Chondrocyte (in vitro differentiated cells): ENCODE measurements around the gene AKAP7. TPM values are rescaled to one million over a fixed set of nuclear protein-coding genes. Genes with fewer than 3 reads are reported as not detected.

Source experiments
- DNase-seq: peaks from one replicate; pipeline ENCODE4 v3.0.0; 2021; ENCODE audit warnings: mixed read lengths, low spot score
- H3K27ac Mint-ChIP-seq: one replicate; pipeline ENCODE4 v1.8.0; 2021; ENCODE audit warnings: mild to moderate bottlenecking, moderate library complexity, mixed read lengths; ENCODE audit not compliant: unreplicated experiment
- H3K27me3 Mint-ChIP-seq: 2 replicates; pipeline ENCODE4 v1.8.0; 2021; ENCODE audit warnings: low read depth, mixed read lengths
- H3K36me3 Mint-ChIP-seq: 2 replicates; pipeline ENCODE4 v1.8.0; 2021; ENCODE audit warnings: low read depth, mixed read lengths
- H3K4me1 Mint-ChIP-seq: 2 replicates; pipeline ENCODE4 v1.8.0; 2021; ENCODE audit warnings: low read depth, mild to moderate bottlenecking, mixed read lengths
- H3K4me3 Mint-ChIP-seq: one replicate; pipeline ENCODE4 v1.8.0; 2021; ENCODE audit warnings: mild to moderate bottlenecking, moderate library complexity, mixed read lengths; ENCODE audit not compliant: unreplicated experiment
- H3K9me3 Mint-ChIP-seq: 2 replicates; pipeline ENCODE4 v1.8.0; 2021; ENCODE audit warnings: low read depth, mixed read lengths
- total RNA-seq: library from RNA; stranded (reverse); gene quantifications from 3 replicates; pipeline ENCODE4 v1.2.1, GENCODE V29; 2021
- TF ChIP-seq, protein P1 (sequence below): fragments of 200-600 bp; sonication (generic); IDR thresholded peaks from 2 replicates; pipeline ENCODE4 v1.5.0; 2021; ENCODE audit warnings: antibody characterized with exemption, mild to moderate bottlenecking, moderate library complexity

The AKAP7 gene
- total RNA-seq, 1 donor from 2014 or later, result 5.0 TPM

DNA sequence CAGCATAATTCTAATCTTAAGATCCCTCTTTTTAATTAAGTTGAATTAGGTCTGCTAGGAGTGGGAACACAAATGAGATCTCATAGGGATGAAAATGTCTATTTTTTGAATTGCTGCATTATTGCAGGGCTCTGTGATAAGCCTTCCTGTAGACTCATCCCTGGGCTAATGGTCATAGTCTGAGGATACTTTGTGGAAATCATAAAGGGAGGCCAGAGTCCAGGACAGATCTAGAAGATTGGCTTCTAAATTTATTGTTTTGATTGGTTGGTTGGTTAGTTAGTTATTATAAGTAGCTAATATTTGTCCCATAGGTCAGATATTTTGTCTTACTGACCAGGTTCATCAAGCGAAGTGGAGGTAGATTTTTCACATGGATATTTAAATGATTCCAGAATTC is 142.3 kb downstream of the AKAP7 start:
- TF ChIP-seq, protein P1, sequence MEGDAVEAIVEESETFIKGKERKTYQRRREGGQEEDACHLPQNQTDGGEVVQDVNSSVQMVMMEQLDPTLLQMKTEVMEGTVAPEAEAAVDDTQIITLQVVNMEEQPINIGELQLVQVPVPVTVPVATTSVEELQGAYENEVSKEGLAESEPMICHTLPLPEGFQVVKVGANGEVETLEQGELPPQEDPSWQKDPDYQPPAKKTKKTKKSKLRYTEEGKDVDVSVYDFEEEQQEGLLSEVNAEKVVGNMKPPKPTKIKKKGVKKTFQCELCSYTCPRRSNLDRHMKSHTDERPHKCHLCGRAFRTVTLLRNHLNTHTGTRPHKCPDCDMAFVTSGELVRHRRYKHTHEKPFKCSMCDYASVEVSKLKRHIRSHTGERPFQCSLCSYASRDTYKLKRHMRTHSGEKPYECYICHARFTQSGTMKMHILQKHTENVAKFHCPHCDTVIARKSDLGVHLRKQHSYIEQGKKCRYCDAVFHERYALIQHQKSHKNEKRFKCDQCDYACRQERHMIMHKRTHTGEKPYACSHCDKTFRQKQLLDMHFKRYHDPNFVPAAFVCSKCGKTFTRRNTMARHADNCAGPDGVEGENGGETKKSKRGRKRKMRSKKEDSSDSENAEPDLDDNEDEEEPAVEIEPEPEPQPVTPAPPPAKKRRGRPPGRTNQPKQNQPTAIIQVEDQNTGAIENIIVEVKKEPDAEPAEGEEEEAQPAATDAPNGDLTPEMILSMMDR, result no peak
- Mint-ChIP-seq H3K27ac (no peak overlapping the region), H3K4me1 (no peaks in the 10 kb centered on the region), H3K4me3 (no peak overlapping the region), H3K27me3 (no peaks in the 10 kb centered on the region), H3K9me3 (no peaks in the 10 kb centered on the region), H3K36me3 (no peaks in the 10 kb centered on the region)
- no peak for DNase-seq

DNA sequence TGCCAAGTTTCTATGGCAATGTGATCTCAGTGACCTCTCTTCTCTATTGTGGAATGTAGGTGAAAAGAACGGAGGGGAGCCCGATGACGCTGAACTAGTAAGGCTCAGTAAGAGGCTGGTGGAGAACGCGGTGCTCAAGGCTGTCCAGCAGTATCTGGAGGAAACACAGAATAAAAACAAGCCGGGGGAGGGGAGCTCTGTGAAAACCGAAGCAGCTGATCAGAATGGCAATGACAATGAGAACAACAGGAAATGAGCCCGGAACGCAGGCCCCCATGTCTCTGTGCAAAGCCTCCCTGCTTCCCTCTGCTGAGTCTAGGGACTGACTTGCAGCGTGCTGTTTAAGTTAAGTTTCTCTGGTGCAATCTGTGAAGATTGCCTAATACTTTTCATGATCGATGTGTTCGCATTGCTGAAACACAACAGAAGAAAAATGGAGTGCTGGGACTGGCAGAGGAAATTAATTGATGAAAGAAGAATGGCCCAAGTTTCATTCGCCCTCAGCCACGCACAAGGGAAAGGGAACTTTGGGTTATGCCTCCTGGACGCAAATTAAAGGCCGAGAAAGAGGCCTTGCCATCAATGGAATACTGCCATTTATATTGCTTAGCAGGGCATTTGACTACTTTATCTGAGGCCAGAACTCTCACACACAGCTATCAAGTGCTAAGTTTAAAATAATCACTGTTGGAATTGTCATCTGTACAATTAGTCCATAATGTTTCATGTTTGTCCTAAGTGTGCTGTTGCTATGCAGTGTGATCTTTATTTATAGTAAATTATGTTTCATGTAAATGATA is 146.4 kb downstream of the AKAP7 start:
- Mint-ChIP-seq H3K27me3 (no peaks in the 10 kb centered on the region), H3K4me1 (no peaks in the 10 kb centered on the region), H3K36me3 (no peaks in the 10 kb centered on the region), H3K27ac (no peak overlapping the region), H3K4me3 (no peak overlapping the region), H3K9me3 (no peaks in the 10 kb centered on the region)
- TF ChIP-seq, protein P1, result no peak
- DNase-seq, result no peak

- no peak for DNase-seq
- TF ChIP-seq, protein P1, result no peak
- Mint-ChIP-seq H3K4me1 (no peaks in the 10 kb centered on the region), H3K27ac (no peak overlapping the region), H3K27me3 (no peaks in the 10 kb centered on the region), H3K4me3 (no peak overlapping the region), H3K36me3 (no peaks in the 10 kb centered on the region), H3K9me3 (no peaks in the 10 kb centered on the region)
These were observed 147.1 kb downstream of the AKAP7 start for GRCh38 chr6:131282365-131282764.

DNA sequence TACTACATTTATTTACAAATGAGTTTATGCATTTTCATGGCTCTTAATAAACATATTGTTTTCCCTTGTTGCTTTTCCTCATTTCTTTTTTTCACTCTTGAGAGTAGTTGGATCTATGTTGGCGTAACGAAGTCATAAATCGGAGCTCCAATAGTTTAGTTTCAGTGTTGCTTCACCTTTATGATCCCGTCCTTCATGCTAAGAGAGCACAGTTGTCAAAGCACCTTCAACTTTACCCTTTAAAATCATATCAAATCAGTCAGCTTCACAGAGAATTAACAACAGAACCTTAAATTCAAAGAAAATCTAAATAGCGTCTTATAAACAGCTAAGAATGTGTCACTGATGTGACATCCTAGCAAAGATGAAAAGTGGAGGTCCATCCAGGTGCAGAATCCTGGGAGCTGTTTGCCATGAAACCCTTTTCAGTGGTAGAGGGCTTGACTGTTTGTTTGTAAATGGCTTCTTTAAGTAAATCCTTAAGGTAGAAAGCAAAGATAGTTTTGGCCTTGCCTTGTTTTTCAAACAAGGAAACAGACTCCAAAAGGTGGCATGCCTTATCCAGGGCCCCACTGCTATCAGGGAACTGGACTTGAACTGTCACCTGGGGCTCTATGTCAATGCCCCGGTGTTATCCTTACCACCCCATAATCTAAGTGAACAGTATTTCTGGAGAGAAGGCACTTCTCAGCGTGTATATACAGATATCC is 148.4 kb downstream of the AKAP7 start:
- Mint-ChIP-seq H3K36me3 (no peaks in the 10 kb centered on the region), H3K4me3 (no peak overlapping the region), H3K4me1 (no peaks in the 10 kb centered on the region), H3K9me3 (no peaks in the 10 kb centered on the region), H3K27me3 (no peaks in the 10 kb centered on the region), H3K27ac (no peak overlapping the region)
- no peak for DNase-seq
- TF ChIP-seq, protein P1, result no peak

GRCh38 chr6:131285548-131285947 is 150.3 kb downstream of the AKAP7 start:
- Mint-ChIP-seq H3K27ac (no peak overlapping the region), H3K4me1 (no peaks in the 10 kb centered on the region), H3K36me3 (no peaks in the 10 kb centered on the region), H3K27me3 (no peaks in the 10 kb centered on the region), H3K9me3 (no peaks in the 10 kb centered on the region), H3K4me3 (no peak overlapping the region)
- TF ChIP-seq, protein P1, result no peak
- DNase-seq, result no peak
